Inflammatory macrophage treated with lipopolysaccharide for 1 hour (primary cell): Measurements from ENCODE around the gene FOXJ1.

Experiments used
- DNase-seq, 2 donors: peaks; one replicate each; pipeline ENCODE4 v3.0.0-alpha.2; 2020 to 2022

Gene FOXJ1

DNA sequence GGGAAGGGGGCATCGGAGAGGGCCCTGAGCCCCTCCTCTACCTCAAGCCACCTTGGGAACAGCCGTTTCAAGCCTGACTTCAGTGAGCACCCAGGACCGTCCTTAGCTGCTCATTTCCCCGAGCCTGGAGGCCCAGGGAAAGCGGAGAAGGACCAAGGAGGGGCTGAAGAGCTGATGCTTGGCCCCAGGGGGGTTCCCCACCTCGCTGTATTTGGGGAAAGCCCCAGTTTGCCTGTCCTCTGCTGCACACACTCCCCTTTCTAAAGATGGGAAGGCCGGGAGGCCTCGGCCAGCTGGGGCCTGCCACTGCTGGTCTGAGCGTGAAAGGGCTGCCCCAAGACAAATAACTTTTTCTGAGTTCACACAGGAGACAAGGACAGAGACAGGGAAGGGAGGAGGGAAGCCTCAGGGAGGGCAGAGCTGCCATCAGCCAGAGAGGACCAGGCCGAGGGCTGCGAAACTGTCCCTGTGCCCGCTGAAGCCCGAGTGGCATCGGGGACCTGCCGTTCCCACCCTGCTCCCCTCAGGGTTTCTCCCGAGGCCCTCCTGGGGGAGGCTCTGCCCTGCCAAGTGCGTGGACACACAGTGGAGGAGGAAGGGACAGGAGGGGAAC is 50.4 kb downstream of the FOXJ1 start:
- no peak for DNase-seq

DNA sequence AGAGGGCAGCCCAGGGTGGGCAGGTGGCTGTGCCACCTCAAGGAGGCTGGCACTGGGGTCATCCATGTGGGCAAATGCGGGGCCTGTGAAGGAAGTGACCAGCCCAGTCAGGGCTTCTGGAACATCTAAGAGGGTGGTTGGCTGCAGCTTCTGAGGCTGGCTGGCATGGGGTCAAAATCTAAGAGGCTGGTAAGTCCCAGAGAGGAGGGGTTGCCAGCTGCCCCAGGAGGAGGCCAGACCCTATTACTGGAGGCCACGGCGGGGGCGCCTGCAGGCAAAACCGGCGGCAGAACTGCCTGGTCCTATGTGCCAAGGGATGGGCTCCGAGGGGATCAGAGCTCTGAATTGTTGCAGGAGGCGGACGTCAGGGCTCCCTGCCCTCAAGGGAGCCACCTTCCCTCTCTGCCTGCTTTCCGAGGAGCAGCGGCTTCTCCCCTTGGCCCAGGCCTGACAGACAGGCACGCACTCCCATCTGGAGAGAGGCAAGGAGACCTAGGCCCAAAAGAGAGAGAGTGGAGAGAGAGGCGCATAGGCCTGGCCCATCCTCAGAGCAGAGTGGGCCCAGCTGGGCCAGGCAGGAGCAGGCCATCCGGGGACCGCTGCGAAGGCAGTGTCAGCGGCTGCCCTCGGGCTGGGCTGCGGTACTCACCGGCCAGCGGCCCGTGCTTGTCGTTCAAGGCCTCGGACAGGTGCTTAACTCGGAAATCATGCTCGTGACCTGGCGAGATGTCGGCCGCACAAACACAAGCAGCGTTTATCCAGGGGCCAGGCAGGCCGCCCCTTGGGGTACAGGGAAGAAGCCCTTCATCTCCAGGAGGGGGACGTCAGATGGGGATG is 51.1 kb downstream of the FOXJ1 start:
- DNase-seq = no peak

DNA sequence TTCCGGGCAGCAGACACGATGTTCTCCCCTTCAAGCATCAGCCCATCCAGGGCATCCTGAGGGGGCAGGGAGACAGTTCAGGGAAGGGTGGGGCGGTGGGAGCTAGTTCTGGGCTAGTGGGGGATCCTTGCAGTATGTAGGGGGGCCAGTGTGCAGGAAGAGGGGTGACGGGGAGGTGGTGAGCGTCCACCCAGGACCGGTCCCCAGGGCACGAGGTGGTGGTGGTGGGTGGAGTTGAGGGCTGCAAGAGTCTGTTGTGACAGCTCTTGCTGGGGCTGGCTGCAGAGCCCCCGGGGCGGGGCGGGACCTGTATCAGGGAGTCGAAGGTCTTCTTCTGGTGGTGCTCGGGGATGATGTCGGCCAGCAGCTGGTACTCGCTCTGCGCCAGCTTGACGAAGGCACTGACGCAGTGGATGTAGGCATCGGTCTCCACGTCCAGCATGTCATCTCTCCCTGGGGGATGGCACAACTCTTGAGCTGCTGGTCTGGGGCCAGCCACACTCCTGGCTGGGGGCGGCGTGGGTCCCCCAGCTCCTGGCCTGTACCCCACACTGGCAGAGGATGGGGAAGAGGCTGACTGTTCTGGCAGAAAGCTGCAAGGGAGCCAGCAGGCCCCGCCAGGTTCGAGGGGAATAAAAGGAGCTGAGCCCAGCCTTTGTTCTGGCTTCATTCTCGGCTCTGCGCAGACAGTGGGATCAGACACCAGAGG is 52.0 kb downstream of the FOXJ1 start:
- DNase-seq = no peak

DNA sequence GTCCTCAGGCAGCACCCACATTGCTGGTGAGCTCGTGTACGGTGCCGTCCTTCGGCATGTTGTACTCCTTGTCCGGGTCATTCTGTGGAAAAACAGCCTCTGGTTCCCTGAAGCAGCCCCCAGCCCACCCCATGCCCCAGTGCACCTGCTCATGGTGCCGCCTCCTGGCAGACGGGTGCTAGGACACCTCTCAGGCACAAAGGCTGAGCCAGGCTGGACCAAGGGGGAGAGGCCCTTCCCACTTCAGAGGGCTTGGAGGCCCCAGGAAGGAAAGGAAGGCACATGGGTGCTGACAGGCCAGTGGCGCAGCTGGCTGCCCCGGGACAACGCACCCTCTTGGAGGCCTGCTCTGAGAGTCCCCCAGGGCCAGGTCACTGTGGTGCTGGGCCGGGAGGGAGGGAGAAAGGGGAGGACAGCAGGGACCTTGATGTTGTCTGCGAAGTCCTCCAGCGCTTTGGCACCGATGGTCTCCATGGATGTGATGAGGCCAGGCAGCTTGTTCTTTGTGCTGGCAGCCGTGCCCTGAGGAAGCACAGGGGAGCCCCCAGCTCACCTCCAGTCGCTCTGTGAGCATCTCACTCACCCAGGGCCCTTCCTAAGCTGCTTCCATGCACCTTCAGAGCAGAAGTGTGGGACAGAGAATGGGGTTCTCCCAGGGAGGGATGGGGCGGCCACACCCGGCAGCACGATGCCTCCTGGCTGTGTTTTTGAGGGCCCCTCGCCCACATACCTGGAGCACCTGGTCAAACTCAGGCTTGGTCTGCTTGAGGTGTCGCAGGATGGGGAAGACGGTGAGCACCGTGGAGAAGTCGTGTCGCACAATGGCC is 52.8 kb downstream of the FOXJ1 start:
- DNase-seq = no peak

DNA sequence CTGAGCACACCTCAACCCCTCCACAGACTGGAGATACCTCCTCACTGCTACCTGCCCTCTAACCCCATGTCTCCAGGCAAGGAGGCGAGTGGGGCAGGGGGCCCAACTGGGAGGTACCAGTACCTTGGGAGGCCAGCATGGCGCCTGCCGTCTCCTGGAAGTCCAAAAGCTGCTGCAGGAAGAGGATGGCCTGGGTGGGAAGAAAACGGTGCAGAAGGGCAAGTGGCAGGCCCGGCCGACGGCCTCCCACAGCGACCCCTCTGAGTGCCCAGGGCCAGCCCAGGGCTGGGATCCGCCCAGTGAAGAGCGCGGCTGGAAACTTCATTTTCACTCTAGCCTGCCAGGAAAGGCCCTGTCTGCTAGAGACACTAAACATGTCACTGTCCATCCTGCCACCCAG is 53.5 kb downstream of the FOXJ1 start:
- DNase-seq = no peak

DNA sequence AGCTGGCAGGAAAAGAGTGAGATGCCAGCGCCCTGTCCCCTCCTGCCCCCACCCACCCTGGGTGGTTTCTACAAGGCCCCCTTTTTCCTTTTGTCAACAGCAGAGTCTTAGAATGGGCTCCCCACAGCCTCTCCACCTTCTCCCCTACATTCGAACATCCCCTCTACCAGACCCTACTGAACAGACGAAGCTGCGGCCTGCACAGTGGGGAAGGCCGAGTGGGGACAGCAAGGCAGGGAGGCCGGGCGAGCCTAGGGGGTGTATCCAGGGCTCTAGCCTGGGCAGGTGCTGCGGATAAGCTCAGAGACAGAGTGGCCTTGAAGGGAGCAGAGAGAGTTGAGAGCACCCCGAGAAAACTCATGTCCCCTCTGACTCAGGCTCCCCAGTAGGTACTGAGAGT is 54.7 kb downstream of the FOXJ1 start:
- no peak for DNase-seq
